Muscle layer of colon (tissue), 2 donors: ENCODE results near the gene BPIFB2.
"Not testable (repeated sequence)": the region's sequence is repeated elsewhere in the genome, so short reads cannot be mapped to it uniquely, and the experiment has no call there.

ENCODE experiments used
- H3K27ac ChIP-seq: one replicate; pipeline ENCODE4 v1.7.0; 2013; ENCODE audit warnings: low read depth, mild to moderate bottlenecking, low read length, moderate library complexity
- H3K27me3 ChIP-seq, 2 donors: one replicate each; pipeline ENCODE4 v1.7.0; 2013; ENCODE audit warnings: low read length in 2 of 2, mild to moderate bottlenecking in 2 of 2; ENCODE audit not compliant: insufficient read depth in 2 of 2, control insufficient read depth in 1 of 2
- H3K36me3 ChIP-seq: one replicate; pipeline ENCODE4 v1.7.0; 2013; ENCODE audit warnings: mild to moderate bottlenecking, low read length; ENCODE audit not compliant: insufficient read depth
- H3K4me1 ChIP-seq: one replicate; pipeline ENCODE4 v1.7.0; 2013; ENCODE audit warnings: mild to moderate bottlenecking, low read length; ENCODE audit not compliant: insufficient read depth
- H3K4me3 ChIP-seq, 2 donors: one replicate each; pipeline ENCODE4 v1.7.0; 2013; ENCODE audit warnings: low read length in 2 of 2, low read depth in 1 of 2, mild to moderate bottlenecking in 1 of 2, moderate library complexity in 1 of 2
- H3K9ac ChIP-seq: one replicate; pipeline ENCODE4 v1.7.0; 2013; ENCODE audit warnings: low read length
- H3K9me3 ChIP-seq: one replicate; pipeline ENCODE4 v1.7.0; 2013; ENCODE audit warnings: mild to moderate bottlenecking, low read length
- donor health status: abdominal sarcoma.
- donor health status: Adenocarcinoma of cecum.

The BPIFB2 gene, protein sequence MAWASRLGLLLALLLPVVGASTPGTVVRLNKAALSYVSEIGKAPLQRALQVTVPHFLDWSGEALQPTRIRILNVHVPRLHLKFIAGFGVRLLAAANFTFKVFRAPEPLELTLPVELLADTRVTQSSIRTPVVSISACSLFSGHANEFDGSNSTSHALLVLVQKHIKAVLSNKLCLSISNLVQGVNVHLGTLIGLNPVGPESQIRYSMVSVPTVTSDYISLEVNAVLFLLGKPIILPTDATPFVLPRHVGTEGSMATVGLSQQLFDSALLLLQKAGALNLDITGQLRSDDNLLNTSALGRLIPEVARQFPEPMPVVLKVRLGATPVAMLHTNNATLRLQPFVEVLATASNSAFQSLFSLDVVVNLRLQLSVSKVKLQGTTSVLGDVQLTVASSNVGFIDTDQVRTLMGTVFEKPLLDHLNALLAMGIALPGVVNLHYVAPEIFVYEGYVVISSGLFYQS

DNA sequence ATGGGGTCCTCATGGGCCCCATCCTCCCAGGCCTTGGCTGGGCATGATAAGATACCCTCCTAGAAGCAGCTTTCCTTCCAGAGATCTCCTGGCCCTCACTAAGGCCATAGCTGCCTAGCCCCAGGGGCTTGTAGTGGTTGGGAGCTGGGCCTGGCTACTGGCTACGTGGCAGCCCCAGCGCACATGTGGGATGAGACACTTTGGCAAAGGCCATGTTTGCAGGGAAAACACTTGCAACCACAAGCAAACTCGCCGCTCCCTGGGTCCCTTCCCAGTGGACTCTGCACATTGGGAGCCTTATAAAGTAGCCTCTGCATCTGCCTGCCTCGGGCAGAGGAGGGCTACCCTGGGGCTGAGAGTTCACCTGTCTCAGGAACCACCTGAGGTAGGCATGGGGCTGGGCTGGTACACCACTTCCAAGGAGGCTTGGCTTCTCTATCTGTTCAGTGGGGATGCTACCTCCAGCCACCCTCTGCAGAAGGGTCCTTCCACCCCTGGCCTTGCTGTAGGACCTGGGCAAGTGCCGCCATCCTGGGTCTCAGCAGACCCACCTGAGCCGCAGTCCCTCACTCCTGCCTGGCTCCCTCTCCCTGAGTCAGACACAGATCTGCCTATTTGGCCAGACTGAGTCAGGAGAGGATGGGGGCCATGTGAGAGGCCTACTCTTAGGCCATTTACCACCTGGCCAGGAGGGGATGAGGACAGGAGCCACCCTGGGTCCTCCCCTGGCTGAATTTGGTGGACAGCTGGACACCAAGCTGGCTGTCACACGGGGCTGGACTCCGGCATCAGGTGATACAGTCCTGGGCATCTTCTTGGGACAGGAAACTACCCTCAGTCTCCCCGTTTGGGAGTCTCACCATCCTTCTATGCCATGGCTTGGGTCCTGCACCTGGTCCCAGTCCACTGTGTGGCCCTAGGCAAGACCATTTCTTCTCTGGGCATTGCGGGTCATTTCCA, at the start of gene BPIFB2:
BPIFB2 (plus strand) TSS at position 329 of the 960 bp plus-strand sequence. CDS start 871 bp downstream, outside the sequence.
- Histone ChIP-seq H3K36me3 (no peaks in the 10 kb centered on the region), H3K4me1 (no peaks in the 10 kb centered on the region), H3K27me3 (no peaks in the 10 kb centered on the region), H3K9ac (no peak within 1 kb of the TSS), H3K27ac (no peak within 1 kb of the TSS), H3K4me3 (no peak within 1 kb of the TSS), H3K9me3 (no peaks in the 10 kb centered on the region)

DNA sequence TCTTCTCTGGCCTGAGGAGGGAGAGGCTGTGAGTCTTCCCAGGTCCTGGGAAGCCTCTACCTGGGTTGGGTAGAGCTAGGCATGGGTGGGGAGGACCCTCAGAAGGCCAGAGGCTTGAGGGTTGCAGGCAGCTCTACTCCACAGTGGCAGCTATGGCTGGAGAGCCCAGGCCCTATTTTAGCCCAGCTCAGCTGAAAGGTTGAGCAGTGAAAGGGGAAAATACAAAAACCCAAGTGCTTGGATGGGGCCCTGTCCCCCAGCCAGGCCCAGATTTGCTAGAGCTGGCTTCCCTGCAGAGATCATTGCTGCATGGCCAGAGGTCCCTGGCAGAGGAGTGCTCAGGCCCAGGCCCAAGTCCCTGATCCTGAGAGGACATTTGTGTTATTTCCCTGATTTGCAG, 48.9 kb upstream of the BPIFB2 start:
- Histone ChIP-seq H3K36me3 (no peaks in the 10 kb centered on the region), H3K4me1 (no peaks in the 10 kb centered on the region), H3K9me3 (no peaks in the 10 kb centered on the region), H3K4me3 (no peak overlapping the region), H3K27ac (no peak overlapping the region), H3K9ac (no peak overlapping the region), H3K27me3 (no peaks in the 10 kb centered on the region)

DNA sequence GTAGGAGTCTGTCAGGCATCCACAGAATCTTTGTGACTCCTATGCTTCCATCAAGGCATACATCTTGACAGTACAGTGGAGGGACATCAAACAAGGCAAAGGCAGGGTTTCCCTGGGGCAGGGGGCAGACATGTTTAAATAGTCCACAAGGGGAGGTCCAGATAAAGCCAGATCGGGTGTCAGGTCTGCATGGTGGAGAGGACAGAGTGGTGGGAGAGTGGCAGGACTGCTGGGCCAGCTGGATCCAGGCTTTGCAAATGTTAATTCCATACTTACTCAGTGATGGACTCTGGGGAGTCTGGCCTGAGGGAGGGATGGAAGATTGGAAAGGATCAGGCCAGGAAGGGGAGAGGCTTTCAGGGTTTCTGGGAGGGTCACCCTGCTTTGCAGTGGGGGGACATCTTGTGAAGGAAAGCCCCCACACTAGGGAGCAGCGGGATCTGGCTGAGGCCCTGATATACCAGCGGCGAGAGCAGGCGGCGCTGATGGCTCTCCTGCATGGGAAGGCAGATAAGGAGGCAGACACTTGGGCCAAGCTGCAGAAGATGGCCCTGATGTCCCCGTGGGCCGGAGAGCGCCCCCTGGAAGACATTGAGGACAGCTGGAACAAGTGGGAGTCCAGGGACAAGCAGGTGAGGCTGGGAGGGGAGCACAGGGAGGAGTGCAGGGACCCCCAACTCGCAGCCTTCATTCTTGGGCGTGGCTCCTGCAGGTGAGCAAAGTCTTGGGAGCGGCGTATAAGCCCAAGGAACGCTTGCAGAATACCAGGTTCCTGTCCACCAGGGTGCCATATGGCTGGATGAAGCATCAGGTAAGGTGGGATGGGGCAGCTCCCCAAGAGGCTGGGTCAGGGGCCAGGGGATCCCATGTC, 47.9 kb upstream of the BPIFB2 start:
- H3K36me3 ChIP-seq: no peaks in the 10 kb centered on the region
- H3K4me1 ChIP-seq: no peaks in the 10 kb centered on the region
- H3K9me3 ChIP-seq: no peaks in the 10 kb centered on the region

DNA sequence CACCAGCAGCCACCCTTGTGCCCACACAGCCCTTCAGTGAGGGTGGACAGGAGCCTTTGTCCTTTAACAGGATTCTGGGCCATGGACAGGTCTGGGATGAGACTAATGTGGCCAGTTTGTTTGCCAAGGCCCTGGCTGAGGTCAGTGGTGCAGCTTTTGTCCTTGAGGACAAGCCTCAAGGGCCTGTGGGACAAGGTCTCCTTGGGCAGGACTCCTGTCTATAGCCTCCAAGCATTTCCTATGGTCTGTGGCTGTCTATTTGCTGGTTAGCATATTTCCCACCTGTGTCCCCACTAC, 47.3 kb upstream of the BPIFB2 start:
- Histone ChIP-seq H3K4me1 (no peaks in the 10 kb centered on the region), H3K9ac (no peak overlapping the region), H3K4me3 (no peak overlapping the region), H3K9me3 (no peaks in the 10 kb centered on the region), H3K36me3 (no peaks in the 10 kb centered on the region), H3K27me3 (no peaks in the 10 kb centered on the region), H3K27ac (no peak overlapping the region)

More for the DNA sequence above, 47.9 kb upstream of the BPIFB2 start:
- Histone ChIP-seq H3K9ac (no peak overlapping the region), H3K4me3 (no peak overlapping the region), H3K27ac (no peak overlapping the region), H3K27me3 (no peaks in the 10 kb centered on the region)

DNA sequence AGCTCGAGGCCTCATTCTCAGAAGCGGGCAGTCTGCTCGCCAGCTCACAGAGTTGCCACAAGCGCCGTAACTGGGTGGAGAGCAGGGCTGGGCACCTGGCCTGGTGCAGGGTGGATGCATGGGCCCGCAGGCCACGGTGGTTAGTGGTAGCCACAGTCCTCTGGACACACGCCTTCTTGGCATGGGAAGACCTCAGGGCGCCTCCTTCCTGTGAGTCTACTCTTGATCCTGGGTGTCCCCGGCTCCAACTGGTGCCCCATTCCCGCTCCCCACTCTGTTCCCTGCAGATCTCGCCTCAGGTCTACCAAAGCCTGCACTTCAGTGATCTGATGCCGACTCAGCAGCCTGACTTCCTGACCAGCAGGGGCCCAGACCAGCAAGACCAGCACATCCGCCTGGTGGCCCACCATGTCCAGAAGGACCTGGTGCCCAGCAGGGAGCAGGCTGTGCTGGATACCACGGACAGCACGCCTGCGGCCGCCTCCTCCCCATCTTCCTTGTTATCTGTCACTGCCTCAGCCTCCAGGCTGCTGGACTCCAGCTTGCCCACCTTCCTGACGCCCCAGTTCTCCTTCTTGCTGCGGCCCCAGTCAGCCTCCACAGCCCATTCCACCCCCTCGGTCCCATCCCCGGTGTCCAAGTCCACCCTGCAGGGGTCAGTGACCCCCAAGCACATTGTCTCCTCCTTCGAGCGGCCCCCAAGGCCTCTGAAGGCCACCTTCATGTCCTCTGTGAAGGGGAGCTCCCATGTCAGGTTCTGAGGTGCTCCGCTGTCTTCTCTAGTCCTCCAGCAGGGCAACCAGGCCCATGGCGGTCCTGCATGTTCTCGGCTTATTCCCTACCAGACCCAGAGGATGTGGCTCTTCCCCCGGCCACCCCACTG, 46.4 kb upstream of the BPIFB2 start:
- Histone ChIP-seq H3K9ac (no peak overlapping the region), H3K27ac (no peak overlapping the region), H3K4me3 (no peak overlapping the region), H3K36me3 (no peaks in the 10 kb centered on the region), H3K9me3 (no peaks in the 10 kb centered on the region), H3K27me3 (no peaks in the 10 kb centered on the region), H3K4me1 (no peaks in the 10 kb centered on the region)

DNA sequence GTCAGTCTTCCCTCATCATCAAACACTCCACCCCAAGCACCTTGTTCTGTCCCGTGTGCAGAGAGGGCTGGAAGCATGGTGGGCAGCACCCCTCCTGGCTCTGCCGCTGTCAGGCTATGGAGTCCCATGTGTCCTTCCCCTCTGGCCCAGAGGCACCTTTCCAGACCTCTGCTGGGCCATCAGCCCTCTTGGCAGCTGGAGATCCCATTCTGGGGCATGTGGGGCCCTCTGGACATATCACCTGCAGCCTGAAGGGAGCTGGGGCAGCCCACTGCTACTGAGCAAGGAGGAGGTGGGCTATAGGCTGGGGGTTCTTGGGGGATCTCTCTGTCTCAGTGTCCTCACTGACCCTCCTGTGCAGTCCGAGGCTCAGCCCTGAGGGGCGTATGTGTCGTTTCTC, 45.5 kb upstream of the BPIFB2 start:
- H3K4me3 ChIP-seq: no peak overlapping the region
- H3K27me3 ChIP-seq: no peaks in the 10 kb centered on the region
- H3K9ac ChIP-seq: no peak overlapping the region
- H3K4me1 ChIP-seq: no peaks in the 10 kb centered on the region
- H3K9me3 ChIP-seq: no peaks in the 10 kb centered on the region
- H3K36me3 ChIP-seq: no peaks in the 10 kb centered on the region
- no peak overlapping the region for H3K27ac ChIP-seq

DNA sequence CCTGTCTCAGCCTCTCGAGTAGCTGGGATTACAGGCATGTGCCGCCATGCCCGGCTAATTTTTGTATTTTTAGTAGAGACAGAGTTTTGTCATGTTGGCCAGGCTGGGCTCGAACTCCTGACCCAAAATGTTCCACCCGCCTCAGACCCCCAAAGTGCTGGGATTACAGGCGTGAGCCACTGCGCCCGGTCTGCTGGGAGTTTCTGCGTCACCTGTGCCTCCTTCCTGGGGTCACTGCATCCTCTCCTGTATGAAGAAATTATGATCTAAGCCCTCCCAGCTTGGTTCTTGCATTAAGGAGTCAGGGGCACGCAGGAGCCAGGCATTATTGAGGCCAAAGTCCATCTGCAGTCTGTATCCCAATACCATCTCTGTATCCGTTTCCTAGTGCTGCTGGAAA, 44.9 kb upstream of the BPIFB2 start:
- not testable (repeated sequence) for H3K4me1 ChIP-seq, H3K27me3 ChIP-seq, H3K36me3 ChIP-seq, H3K4me3 ChIP-seq, H3K9ac ChIP-seq, H3K27ac ChIP-seq, H3K9me3 ChIP-seq

DNA sequence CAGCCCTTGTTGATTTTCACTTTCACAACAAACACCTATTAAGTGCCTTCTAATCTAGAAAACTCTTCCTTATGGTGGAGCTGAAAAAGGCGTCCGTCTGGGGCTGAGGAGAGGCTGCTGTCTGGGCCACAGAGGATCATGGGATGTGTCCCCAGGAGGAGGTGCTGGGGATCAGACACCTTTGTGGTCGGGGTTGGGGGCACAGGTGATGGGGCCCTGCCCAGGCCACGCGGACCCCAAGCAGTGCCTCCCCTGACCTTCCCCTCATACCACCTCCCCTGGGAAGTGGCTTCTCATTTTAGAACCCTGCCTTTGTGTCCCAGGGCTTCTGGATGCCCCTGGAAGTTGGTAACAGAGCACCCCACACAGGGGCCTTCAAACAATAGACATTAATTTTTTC, 44.3 kb upstream of the BPIFB2 start:
- Histone ChIP-seq H3K36me3 (no peaks in the 10 kb centered on the region), H3K9ac (no peak overlapping the region), H3K9me3 (no peaks in the 10 kb centered on the region), H3K4me3 (no peak overlapping the region), H3K4me1 (no peaks in the 10 kb centered on the region), H3K27me3 (no peaks in the 10 kb centered on the region), H3K27ac (no peak overlapping the region)

DNA sequence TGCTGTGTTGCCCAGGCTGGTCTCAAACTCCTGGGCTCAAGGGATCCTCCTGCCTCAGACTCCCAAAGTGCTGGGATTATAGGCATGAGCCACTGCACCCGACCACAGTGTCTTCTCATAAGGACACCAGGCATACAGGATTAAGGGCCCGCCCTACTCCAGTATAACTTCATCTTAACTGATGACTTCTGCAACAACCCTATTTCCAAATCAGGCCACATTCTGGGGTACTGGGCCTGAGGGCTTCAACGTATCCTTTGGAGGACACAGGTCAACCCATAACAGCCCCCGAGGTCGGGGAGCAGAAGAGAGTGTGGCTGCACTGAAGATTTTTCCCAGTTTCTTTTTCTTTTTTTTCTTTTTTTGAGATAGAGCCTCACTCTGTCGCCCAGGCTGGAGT, 42.9 kb upstream of the BPIFB2 start:
- Histone ChIP-seq H3K27ac (no peak overlapping the region), H3K27me3 (no peaks in the 10 kb centered on the region), H3K4me3 (no peak overlapping the region), H3K9me3 (no peaks in the 10 kb centered on the region), H3K36me3 (no peaks in the 10 kb centered on the region), H3K9ac (no peak overlapping the region), H3K4me1 (no peaks in the 10 kb centered on the region)

DNA sequence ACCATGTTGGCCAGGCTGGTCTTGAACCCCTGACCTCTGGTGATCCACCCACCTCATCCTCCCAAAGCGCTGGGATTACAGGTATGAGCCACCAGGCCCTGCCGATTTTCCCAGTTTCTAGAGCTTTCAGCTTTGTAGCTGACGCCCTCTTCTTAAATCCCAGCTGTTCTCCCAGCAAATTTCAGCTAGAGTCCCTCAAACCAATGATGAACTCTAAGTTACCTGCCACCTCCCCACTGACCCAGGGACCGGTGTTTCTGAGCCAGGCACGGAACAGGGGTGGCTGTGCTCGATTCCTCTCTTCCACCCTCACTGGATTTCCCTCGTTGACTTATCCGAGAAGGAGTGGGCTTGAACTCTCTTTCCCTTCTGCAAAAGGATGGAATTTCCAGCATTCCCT, 42.4 kb upstream of the BPIFB2 start:
- H3K4me3 ChIP-seq: no peak overlapping the region
- no peaks in the 10 kb centered on the region for H3K36me3 ChIP-seq
- H3K27me3 ChIP-seq: no peaks in the 10 kb centered on the region

More for the DNA sequence above, 42.4 kb upstream of the BPIFB2 start:
- no peaks in the 10 kb centered on the region for H3K9me3 ChIP-seq
- H3K9ac ChIP-seq: no peak overlapping the region
- no peaks in the 10 kb centered on the region for H3K4me1 ChIP-seq
- H3K27ac ChIP-seq: no peak overlapping the region
